Measurements from ENCODE around the gene SLC35B1. TPM values are rescaled to one million over a fixed set of nuclear protein-coding genes. Genes with fewer than 3 reads are reported as not detected.

Gene SLC35B1
- total RNA-seq, 4 donors from 2014 or later: 31.0 to 40.1 (median 35.1) TPM

DNA sequence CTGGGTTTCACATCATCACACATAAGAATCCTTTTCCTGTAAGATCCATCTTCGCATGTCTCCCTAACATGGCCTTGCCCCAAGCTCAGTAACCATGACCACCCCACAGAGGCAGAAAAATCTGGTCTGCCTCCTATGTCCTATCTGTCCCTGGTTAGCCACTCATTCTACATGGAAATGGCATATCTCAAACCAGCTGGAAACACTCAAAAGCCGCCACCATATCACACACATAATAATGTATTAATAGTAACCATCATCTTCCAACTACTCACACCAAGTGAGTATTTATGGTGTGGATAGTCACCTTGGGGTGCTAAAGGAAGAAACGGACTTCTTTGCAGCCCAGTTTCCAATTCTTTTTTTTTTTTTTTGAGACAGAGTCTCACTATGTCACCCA is 44.7 kb upstream of the SLC35B1 start:
- no peak for TF ChIP-seq POLR2A (IDR thresholded peaks at IDR 0.05)
- TF ChIP-seq, protein P1, sequence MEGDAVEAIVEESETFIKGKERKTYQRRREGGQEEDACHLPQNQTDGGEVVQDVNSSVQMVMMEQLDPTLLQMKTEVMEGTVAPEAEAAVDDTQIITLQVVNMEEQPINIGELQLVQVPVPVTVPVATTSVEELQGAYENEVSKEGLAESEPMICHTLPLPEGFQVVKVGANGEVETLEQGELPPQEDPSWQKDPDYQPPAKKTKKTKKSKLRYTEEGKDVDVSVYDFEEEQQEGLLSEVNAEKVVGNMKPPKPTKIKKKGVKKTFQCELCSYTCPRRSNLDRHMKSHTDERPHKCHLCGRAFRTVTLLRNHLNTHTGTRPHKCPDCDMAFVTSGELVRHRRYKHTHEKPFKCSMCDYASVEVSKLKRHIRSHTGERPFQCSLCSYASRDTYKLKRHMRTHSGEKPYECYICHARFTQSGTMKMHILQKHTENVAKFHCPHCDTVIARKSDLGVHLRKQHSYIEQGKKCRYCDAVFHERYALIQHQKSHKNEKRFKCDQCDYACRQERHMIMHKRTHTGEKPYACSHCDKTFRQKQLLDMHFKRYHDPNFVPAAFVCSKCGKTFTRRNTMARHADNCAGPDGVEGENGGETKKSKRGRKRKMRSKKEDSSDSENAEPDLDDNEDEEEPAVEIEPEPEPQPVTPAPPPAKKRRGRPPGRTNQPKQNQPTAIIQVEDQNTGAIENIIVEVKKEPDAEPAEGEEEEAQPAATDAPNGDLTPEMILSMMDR (IDR thresholded peaks at IDR 0.05): no peak
- 78 to 90% methylated on average over 3 of the region's 3 CpGs for WGBS, 2 donors
- H3K4me3 ChIP-seq (ENCODE audit: low read depth, poor library complexity, severe bottlenecking): no peak overlapping the region
- intact Hi-C loops (cut with DNase I; ENCODE audit: low total_unique reads): no loop called here
- no peak for DNase-seq (ENCODE audit: low spot score in 2 of 2)

DNA sequence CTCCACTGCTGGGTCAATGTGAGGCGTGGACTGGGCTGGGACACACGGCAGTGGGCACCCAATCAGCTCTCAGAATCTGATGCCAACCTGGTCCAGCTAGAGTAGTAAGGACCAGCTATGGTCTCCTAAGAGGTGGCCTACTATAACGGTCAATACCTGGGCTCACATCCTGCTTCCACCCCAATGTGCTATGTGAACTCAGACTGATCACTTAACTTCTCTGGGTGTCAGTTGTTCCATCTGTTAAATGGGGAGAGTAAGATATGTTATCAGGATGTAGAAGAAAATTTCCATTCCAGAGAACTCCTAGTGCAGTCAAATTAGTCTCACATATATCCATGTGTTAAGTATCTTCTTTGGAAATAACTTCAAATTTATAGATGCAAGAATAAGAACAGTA is 42.0 kb upstream of the SLC35B1 start:
- TF ChIP-seq, protein P1 (IDR thresholded peaks at IDR 0.05): no peak
- TF ChIP-seq POLR2A (IDR thresholded peaks at IDR 0.05): no peak
- 74 to 100% methylated on average over 1 to 3 of the region's 3 CpGs for WGBS, 2 donors
- intact Hi-C loops (cut with DNase I; ENCODE audit: low total_unique reads): no loop called here
- H3K4me3 ChIP-seq (ENCODE audit: low read depth, poor library complexity, severe bottlenecking): no peak overlapping the region
- DNase-seq (ENCODE audit: low spot score in 2 of 2): no peak

DNA sequence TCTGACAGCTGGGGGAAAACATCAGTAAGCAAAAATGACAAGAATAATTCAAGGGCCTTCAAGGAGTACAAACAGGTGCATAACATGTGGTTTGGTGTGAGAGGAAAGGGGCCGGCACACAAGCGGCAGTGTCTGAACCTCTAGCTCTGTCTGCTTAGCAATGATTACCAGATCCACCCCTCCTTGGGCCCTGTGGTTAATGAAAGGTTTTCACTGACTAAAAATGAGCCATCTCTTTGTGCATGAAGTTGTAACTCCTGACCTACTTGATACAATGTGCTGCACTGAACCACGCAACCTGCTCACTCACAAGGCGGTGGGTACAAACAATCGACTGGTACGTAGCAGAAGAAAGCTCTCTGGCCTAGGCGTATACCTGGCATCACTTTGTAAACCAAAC is 41.0 kb upstream of the SLC35B1 start:
- intact Hi-C loops (cut with DNase I; ENCODE audit: low total_unique reads): no loop called here
- no peak for DNase-seq (ENCODE audit: low spot score in 2 of 2)
- WGBS, 2 donors: 91 to 96% methylated on average over 7 of the region's 7 CpGs
- no peak overlapping the region for H3K4me3 ChIP-seq (ENCODE audit: low read depth, poor library complexity, severe bottlenecking)
- TF ChIP-seq, protein P1 (IDR thresholded peaks at IDR 0.05): no peak
- TF ChIP-seq POLR2A (IDR thresholded peaks at IDR 0.05): no peak

DNA sequence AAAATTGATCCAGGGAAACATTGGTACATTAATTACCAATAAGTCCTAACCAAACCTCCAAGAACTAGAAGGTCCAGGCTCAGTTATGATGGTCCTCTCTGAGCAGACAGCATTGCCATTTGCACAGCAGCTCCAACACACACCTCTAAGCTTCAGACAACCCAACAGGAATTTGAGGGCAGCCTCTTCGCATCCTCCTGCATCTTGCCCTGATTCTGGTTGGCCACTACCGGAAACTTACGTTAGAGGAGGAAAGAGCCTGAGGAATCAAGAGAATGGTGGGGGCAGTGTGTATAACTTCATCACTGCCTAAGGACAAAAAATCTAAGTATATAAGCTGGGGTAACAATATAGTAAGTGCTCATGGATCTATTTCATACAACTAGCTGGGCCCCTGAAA is 40.5 kb upstream of the SLC35B1 start:
- no peak overlapping the region for H3K4me3 ChIP-seq (ENCODE audit: low read depth, poor library complexity, severe bottlenecking)
- DNase-seq (ENCODE audit: low spot score in 2 of 2): no peak
- no peak for TF ChIP-seq POLR2A (IDR thresholded peaks at IDR 0.05)
- TF ChIP-seq, protein P1 (IDR thresholded peaks at IDR 0.05): no peak
- intact Hi-C loops (cut with DNase I; ENCODE audit: low total_unique reads): no loop called here
- WGBS, 2 donors: 82% methylated on average over 3 of the region's 3 CpGs

DNA sequence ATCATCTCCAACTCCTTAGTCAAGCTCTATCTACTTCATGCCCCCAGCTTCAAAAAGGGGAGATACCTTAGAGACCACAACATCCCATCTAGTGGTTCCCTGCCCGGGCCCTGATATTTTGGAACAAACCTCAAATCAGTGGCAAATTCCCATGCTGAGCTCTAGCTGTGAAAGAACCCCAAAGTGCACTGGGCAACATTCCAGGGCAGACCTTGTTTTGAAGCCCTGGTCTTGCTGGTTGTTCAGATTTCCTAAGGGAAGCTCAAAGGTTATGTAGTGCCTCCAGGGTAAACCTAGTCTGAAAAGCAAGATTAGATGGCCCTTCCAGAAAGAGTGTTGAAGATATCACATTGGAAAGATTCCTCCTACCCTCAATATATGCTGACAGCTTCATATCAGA is 39.9 kb upstream of the SLC35B1 start:
- 63 to 73% methylated on average over 1 of the region's 1 CpG for WGBS, 2 donors
- intact Hi-C loops (cut with DNase I; ENCODE audit: low total_unique reads): no loop called here
- no peak for DNase-seq (ENCODE audit: low spot score in 2 of 2)
- H3K4me3 ChIP-seq (ENCODE audit: low read depth, poor library complexity, severe bottlenecking): no peak overlapping the region
- TF ChIP-seq, protein P1 (IDR thresholded peaks at IDR 0.05): no peak
- TF ChIP-seq POLR2A (IDR thresholded peaks at IDR 0.05): no peak

DNA sequence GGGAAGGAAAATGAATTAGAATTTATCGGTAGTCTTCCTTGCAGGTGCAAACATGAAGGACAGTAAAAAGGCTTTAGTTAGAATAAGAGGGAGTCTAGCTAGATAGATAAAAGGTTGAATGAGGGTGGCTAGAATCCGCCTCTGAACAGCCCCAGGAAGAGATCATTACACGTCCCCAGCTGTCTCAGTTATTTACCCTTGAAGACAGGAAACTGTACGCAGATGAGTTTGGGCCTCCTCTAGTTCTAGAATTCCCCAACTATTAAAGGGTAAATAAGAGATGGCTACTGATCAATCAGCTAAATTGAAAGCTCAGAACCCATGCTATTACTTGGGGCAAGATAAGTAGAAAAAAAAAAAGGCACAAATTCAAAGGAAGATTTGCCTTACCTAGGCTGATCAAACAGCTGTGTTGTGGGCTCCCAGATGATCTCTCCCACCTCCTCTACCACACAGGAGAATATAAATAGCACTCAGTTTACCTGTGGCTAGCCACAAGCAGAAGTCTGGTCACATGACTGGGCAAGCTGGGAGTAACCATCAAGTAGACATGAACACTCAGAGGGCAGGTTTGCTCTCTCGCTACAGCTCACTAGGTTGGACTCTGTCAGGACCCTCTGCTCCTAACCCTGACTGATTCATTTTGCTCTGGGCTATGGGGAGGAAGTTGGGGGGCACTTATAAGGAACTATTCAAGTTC is 39.2 kb upstream of the SLC35B1 start:
- 79 to 80% methylated on average over 5 of the region's 5 CpGs for WGBS, 2 donors
- TF ChIP-seq POLR2A (IDR thresholded peaks at IDR 0.05): no peak
- intact Hi-C loops (cut with DNase I; ENCODE audit: low total_unique reads): no loop called here

More for the DNA sequence above, 39.2 kb upstream of the SLC35B1 start:
- DNase-seq (ENCODE audit: low spot score in 2 of 2): no peak
- H3K4me3 ChIP-seq (ENCODE audit: low read depth, poor library complexity, severe bottlenecking): no peak overlapping the region
